Esophagus squamous epithelium (tissue), 5 donors: ENCODE results near the gene PPP1R12A. TPM values are rescaled to one million over a fixed set of nuclear protein-coding genes. Genes with fewer than 3 reads are reported as not detected.
A peak's percentile ranks its signal among the peaks of the same experiment; 100 is the strongest.

Source experiments
- DNase-seq: peaks from one replicate; lab custom pipeline; 2025; lab: John Stamatoyannopoulos, UW
- H3K27ac ChIP-seq, 4 donors: fragments of 200-600 bp; sonication (generic); one replicate each; pipeline ENCODE4 v1.5.1; 2016 to 2019; ENCODE audit warnings: mild to moderate bottlenecking in 1 of 4
- H3K27me3 ChIP-seq, 4 donors: fragments of 200-600 bp; sonication (generic); 1 replicate in 3 of 4; 2 replicates in 1 of 4; pipeline versions ENCODE4 v1.5.1 to v1.6.0; 2017 to 2021; ENCODE audit warnings: antibody characterized with exemption in 1 of 4
- H3K36me3 ChIP-seq, 3 donors: fragments of 200-600 bp; sonication (generic); one replicate each; pipeline ENCODE4 v1.5.1; 2016 to 2019
- H3K4me1 ChIP-seq, 3 donors: fragments of 200-600 bp; sonication (generic); one replicate each; pipeline ENCODE4 v1.5.1; 2017 to 2019
- H3K4me3 ChIP-seq, 4 donors: fragments of 200-600 bp; sonication (generic); 1 replicate in 3 of 4; 2 replicates in 1 of 4; pipeline ENCODE4 v1.5.1; 2016 to 2019; ENCODE audit warnings: mild to moderate bottlenecking in 2 of 4, moderate library complexity in 1 of 4
- H3K9me3 ChIP-seq, 3 donors: fragments of 200-600 bp; sonication (generic); one replicate each; pipeline ENCODE4 v1.5.1; 2016 to 2019
- CTCF ChIP-seq, 6 experiments: fragments of 450-650 bp in 4 of 6; fragments of 200-600 bp in 2 of 6; sonication (generic) in 2 of 6; IDR thresholded peaks; one replicate each; pipeline ENCODE4 v1.5.1; 2016 to 2019; ENCODE audit warnings: antibody characterized with exemption in 6 of 6, mild to moderate bottlenecking in 4 of 6, moderate library complexity in 4 of 6
- POLR2A ChIP-seq, 4 donors: fragments of 450-650 bp; IDR thresholded peaks; one replicate each; pipeline ENCODE4 v1.6.1; 2017; ENCODE audit warnings: antibody characterized with exemption in 4 of 4, mild to moderate bottlenecking in 4 of 4, moderate library complexity in 3 of 4
- WGBS, 2 donors: methylation state at CpG; one replicate each; pipeline ENCODE4 v1.1.5; 2018; 5-methylcytosine and 5-hydroxymethylcytosine counted together
- intact Hi-C: fragments of 100-400 bp; cut with DNase I; formaldehyde crosslinking; loops from one replicate; pipeline ENCODE4 v1.15.0; 2022
- total RNA-seq, 4 donors: library from RNA; depleted of rRNA; stranded (reverse); fragments of >200 nt; gene quantifications; one replicate each; pipeline ENCODE4 v1.1.0, GENCODE V29; 2016
- donor health status: DM: yes; HTN: yes; CAD: no.

The PPP1R12A gene
- total RNA-seq = 100 to 1,000 TPM in 1 of 4 donors, 10 to 100 TPM in 3; 25.7 to 165 (median 60.8) TPM

DNA sequence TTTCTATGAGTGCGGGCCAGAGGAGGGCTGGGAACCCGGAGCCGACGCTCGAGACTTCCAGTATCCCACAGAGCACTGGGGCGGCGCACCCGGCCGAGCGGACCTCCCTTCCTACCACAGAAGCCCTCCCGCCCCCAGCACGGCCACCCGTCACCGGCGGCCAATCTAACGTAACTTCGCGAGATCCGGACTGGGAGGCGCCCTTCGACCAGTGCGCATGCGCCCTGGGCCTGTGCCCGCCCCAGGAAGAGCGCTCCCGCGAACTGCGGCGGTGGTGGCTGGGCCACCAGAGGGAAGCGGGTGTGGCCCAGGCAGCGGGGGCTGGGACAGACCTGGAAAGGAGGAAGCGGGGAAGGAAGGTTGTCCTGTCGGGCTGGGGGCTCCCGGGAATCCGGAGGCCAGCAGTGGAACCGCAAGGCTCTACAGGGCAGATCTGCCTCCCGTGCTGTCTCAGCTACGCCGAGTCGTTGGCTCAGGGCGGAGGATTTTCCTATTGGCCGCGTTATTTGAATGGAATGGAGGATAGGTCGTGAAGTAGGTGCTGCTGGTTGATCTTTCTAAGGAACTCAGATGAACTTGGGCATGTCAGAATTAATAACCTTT is at the start of gene PPP1R12A:
Gene PPP1R12A, minus strand, starts transcription at position 77 of the 603 bp plus-strand sequence. CDS start 166 bp downstream, outside the sequence.
- H3K27ac ChIP-seq = peak within 1 kb of the TSS; percentile 93 to 97 (median 96)
- WGBS, 2 donors = 0% methylated on average over 6 to 12 of the region's 44 CpGs

GRCh38 chr12:79983986-79984620 is 49.2 kb upstream of the PPP1R12A start:
- no peaks in the 10 kb centered on the region for H3K27me3 ChIP-seq
- peaks cover 0 to 7% (median 0%) of the 10 kb centered on the region in 3 donors for H3K4me1 ChIP-seq
- H3K27ac ChIP-seq = no peak overlapping the region
- TF ChIP-seq CTCF (IDR thresholded peaks at IDR 0.05) = no peak
- TF ChIP-seq POLR2A (IDR thresholded peaks at IDR 0.05) = no peak
- 59 to 69% methylated on average over 6 of the region's 6 CpGs for WGBS, 2 donors
- DNase-seq = no peak
- H3K4me3 ChIP-seq = no peak overlapping the region
- H3K9me3 ChIP-seq = no peaks in the 10 kb centered on the region
- intact Hi-C loops = no loop called here
- H3K36me3 ChIP-seq = no peaks in the 10 kb centered on the region

More for the DNA sequence above, at the start of gene PPP1R12A:
- intact Hi-C loops = no loop called here
- peak in 3 of 4 donors; percentile 97 to 98 (median 97) for TF ChIP-seq POLR2A (IDR thresholded peaks at IDR 0.05)
- TF ChIP-seq CTCF (IDR thresholded peaks at IDR 0.05) = peak in 2 of 6 experiments; percentile 18 to 31
- Histone ChIP-seq H3K27me3 (no peaks in the 10 kb centered on the region), H3K4me3 (peak within 1 kb of the TSS; percentile 68 to 97 (median 94)), H3K36me3 (no peaks in the 10 kb centered on the region), H3K9me3 (no peaks in the 10 kb centered on the region), H3K4me1 (peaks cover 0 to 57% (median 10%) of the 10 kb centered on the region in 3 donors)
- DNase-seq = peak; percentile 88

GRCh38 chr12:79983492-79983891 is 48.6 kb upstream of the PPP1R12A start:
- DNase-seq = no peak
- Histone ChIP-seq H3K27ac (no peak overlapping the region), H3K4me1 (peaks cover 0 to 7% (median 0%) of the 10 kb centered on the region in 3 donors), H3K9me3 (no peaks in the 10 kb centered on the region), H3K4me3 (no peak overlapping the region), H3K27me3 (no peaks in the 10 kb centered on the region), H3K36me3 (no peaks in the 10 kb centered on the region)
- TF ChIP-seq POLR2A (IDR thresholded peaks at IDR 0.05) (no peak), CTCF (IDR thresholded peaks at IDR 0.05) (no peak)
- intact Hi-C loops = no loop called here
- WGBS, 2 donors = 47 to 66% methylated on average over 2 of the region's 2 CpGs

DNA sequence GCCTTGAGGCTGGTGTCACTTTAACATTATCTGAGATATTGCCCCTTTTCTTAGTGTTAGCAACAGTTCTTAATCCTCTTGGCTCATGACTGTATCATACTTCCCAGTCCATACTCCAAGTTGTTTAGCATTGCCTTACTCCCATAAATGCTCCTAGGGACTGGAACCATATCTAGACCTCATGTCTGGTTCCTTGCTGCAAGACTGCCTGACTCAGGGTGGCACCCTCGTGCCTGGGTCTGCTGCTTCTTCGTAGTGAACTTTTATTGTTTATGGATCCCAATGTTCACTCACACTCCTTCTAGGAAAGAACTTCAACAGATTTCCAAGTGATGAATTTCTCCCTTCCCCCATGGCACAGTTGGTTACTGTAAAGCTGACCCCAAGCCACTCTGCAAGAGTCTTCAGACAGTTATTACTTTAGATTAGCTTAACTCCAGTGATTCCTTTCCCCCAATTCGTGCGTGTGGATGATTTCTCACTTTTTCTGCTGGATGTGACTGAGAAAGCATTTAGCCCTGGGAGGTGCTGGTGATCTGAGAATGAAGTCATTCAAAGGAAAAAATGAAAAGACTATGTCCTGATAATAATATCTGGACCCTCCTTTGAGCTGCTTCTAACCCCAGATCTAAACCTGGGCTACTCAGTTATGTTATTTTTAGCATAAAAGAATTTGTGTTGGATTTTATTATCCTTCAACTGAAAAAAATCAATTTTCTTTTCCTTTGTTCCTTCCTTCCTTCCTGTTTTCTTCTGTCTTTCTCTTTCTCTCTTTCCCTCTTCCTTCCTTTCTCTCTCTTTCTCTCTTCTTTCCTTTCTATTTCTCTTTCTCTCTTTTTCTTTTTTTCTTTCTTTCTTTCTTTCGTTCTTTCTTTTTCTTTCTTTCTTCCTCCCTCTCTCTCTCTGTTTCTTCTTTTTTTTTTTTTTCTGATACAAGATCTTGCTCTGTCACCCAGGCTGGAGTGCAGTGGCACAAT is 47.5 kb upstream of the PPP1R12A start:
- intact Hi-C loops = no loop called here
- WGBS, 2 donors = 50 to 51% methylated on average over 5 of the region's 5 CpGs
- no peaks in the 10 kb centered on the region for H3K9me3 ChIP-seq
- H3K4me1 ChIP-seq = peaks cover 0 to 7% (median 0%) of the 10 kb centered on the region in 3 donors
- H3K27me3 ChIP-seq = no peaks in the 10 kb centered on the region
- DNase-seq = no peak
- no peaks in the 10 kb centered on the region for H3K36me3 ChIP-seq
- TF ChIP-seq POLR2A (IDR thresholded peaks at IDR 0.05) (no peak), CTCF (IDR thresholded peaks at IDR 0.05) (no peak)
- H3K27ac ChIP-seq = no peak overlapping the region
- H3K4me3 ChIP-seq = no peak overlapping the region
